SK-N-SH treated with all-trans-retinoic acid at 6 μM for 48 hours (cell line): ENCODE measurements around the gene LY6G5B.

Experiments used
- ATAC-seq: fragments of 200-7000 bp; cut with Tn5 transposase; 3 replicates; pipeline ENCODE4 v1.9.1; 2020; ENCODE audit warnings: mild to moderate bottlenecking, moderate library complexity
- ARNTL ChIP-seq: fragments of 450-650 bp; formaldehyde crosslinking; IDR thresholded peaks from 2 replicates; pipeline ENCODE4 v1.5.0; 2020; ENCODE audit warnings: low read depth, mild to moderate bottlenecking, moderate library complexity, borderline replicate concordance
- CSDC2 ChIP-seq: fragments of 250-450 bp; sonication (Bioruptor Pico); IDR thresholded peaks from 2 replicates; pipeline ENCODE4 v1.5.0; 2020; ENCODE audit warnings: mild to moderate bottlenecking, moderate library complexity
- ESRRG ChIP-seq: fragments of 250-450 bp; sonication (Bioruptor Pico); IDR thresholded peaks from 2 replicates; pipeline ENCODE4 v1.6.1; 2021; ENCODE audit warnings: mild to moderate bottlenecking
- GLIS3 ChIP-seq: fragments of 250-450 bp; sonication (Bioruptor Pico); IDR thresholded peaks from 2 replicates; pipeline ENCODE4 v1.5.0; 2020; ENCODE audit warnings: mild to moderate bottlenecking, moderate library complexity
- ISL1 ChIP-seq: fragments of 250-450 bp; sonication (Bioruptor Pico); IDR thresholded peaks from 2 replicates; pipeline ENCODE4 v2.1.2; 2022; ENCODE audit warnings: mild to moderate bottlenecking, moderate library complexity
- OSR1 ChIP-seq: fragments of 250-450 bp; sonication (Bioruptor Pico); IDR thresholded peaks from 2 replicates; pipeline ENCODE4 v1.8.0; 2022; ENCODE audit warnings: moderate library complexity, mild to moderate bottlenecking, inconsistent platforms
- PPARA ChIP-seq: fragments of 250-450 bp; sonication (Bioruptor Pico); IDR thresholded peaks from 2 replicates; pipeline ENCODE4 v1.5.0; 2020; ENCODE audit warnings: mild to moderate bottlenecking, borderline replicate concordance
- RARB ChIP-seq: fragments of 250-450 bp; sonication (Bioruptor Pico); IDR thresholded peaks from 2 replicates; pipeline ENCODE4 v1.8.0; 2021; ENCODE audit warnings: mild to moderate bottlenecking, moderate library complexity
- SNAI2 ChIP-seq: fragments of 250-450 bp; sonication (Bioruptor Pico); IDR thresholded peaks from 2 replicates; pipeline ENCODE4 v1.5.0; 2020; ENCODE audit warnings: mild to moderate bottlenecking, moderate library complexity
- TCF4 ChIP-seq: fragments of 250-450 bp; sonication (Bioruptor Pico); IDR thresholded peaks from 2 replicates; pipeline ENCODE4 v1.8.0; 2021; ENCODE audit warnings: mild to moderate bottlenecking, moderate library complexity, borderline replicate concordance
- TOX ChIP-seq: fragments of 250-450 bp; sonication (Bioruptor Pico); IDR thresholded peaks from 2 replicates; pipeline ENCODE4 v1.8.0; 2021; ENCODE audit warnings: mild to moderate bottlenecking, moderate library complexity, borderline replicate concordance
- ZC3H10 ChIP-seq: fragments of 250-450 bp; sonication (Bioruptor Pico); IDR thresholded peaks from 2 replicates; pipeline ENCODE4 v1.5.1; 2021; ENCODE audit warnings: mild to moderate bottlenecking, moderate library complexity
- ZFP3 ChIP-seq: fragments of 250-450 bp; sonication (Bioruptor Pico); IDR thresholded peaks from 2 replicates; pipeline ENCODE4 v1.5.0; 2020; ENCODE audit warnings: mild to moderate bottlenecking, moderate library complexity
- ZFP30 ChIP-seq: fragments of 450-650 bp; formaldehyde crosslinking; IDR thresholded peaks from 2 replicates; pipeline ENCODE4 v1.5.0; 2022; ENCODE audit warnings: mild to moderate bottlenecking, moderate library complexity
- ZNF565 ChIP-seq: fragments of 450-650 bp; formaldehyde crosslinking; conservative IDR thresholded peaks from 2 replicates; pipeline ENCODE4 v1.5.0; 2020; ENCODE audit warnings: low read depth, mild to moderate bottlenecking, moderate library complexity
- ZNF8 ChIP-seq: fragments of 450-650 bp; formaldehyde crosslinking; IDR thresholded peaks from 2 replicates; pipeline ENCODE4 v1.5.0; 2020; ENCODE audit warnings: mild to moderate bottlenecking, moderate library complexity
- TF ChIP-seq, protein P1 (sequence below): fragments of 250-450 bp; sonication (Bioruptor Pico); IDR thresholded peaks from 2 replicates; pipeline ENCODE4 v1.5.1; 2020; ENCODE audit warnings: low read depth, mild to moderate bottlenecking, moderate library complexity
- TF ChIP-seq, protein P2 (sequence below): fragments of 250-450 bp; sonication (Bioruptor Pico); IDR thresholded peaks from 2 replicates; pipeline ENCODE4 v1.5.0; 2020; ENCODE audit warnings: mild to moderate bottlenecking, moderate library complexity
- TF ChIP-seq, protein P3 (sequence below): fragments of 250-450 bp; sonication (Bioruptor Pico); IDR thresholded peaks from 2 replicates; pipeline ENCODE4 v1.5.1; 2021; ENCODE audit warnings: mild to moderate bottlenecking, moderate library complexity
- TF ChIP-seq, protein P4 (sequence below): fragments of 250-450 bp; sonication (Bioruptor Pico); IDR thresholded peaks from 2 replicates; pipeline ENCODE4 v1.8.0; 2021; ENCODE audit warnings: low read depth, mild to moderate bottlenecking, moderate library complexity, borderline replicate concordance
- TF ChIP-seq, protein P5 (sequence below): fragments of 250-450 bp; sonication (Bioruptor Pico); IDR thresholded peaks from 2 replicates; pipeline ENCODE4 v1.8.0; 2020; ENCODE audit warnings: mild to moderate bottlenecking, moderate library complexity, borderline replicate concordance

LY6G5B gene

DNA sequence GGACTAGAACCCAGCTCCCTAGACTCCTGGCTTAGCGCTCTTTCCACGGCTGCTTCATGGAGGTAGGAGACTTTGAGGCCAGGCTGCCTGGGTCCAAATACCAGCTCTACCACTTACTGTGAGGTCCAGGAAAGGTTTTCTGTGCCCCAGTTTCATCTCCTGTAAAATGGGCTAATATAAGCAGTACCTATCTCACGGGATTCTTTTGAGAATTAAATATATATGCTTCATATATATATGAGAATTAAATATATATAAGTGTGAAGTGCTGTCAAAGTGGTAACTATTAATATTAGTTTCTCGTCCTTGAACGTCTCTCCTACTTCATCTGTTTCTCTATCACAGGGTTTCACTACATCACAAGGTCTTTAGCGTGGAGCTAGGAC lies 21.3 kb downstream of the LY6G5B start:
- TF ChIP-seq, protein P1, sequence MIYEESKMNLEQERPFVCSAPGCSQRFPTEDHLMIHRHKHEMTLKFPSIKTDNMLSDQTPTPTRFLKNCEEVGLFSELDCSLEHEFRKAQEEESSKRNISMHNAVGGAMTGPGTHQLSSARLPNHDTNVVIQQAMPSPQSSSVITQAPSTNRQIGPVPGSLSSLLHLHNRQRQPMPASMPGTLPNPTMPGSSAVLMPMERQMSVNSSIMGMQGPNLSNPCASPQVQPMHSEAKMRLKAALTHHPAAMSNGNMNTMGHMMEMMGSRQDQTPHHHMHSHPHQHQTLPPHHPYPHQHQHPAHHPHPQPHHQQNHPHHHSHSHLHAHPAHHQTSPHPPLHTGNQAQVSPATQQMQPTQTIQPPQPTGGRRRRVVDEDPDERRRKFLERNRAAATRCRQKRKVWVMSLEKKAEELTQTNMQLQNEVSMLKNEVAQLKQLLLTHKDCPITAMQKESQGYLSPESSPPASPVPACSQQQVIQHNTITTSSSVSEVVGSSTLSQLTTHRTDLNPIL (CRISPR knock-in tag) = no peak
- no peak for TF ChIP-seq ISL1 (CRISPR knock-in tag)
- TF ChIP-seq, protein P2, sequence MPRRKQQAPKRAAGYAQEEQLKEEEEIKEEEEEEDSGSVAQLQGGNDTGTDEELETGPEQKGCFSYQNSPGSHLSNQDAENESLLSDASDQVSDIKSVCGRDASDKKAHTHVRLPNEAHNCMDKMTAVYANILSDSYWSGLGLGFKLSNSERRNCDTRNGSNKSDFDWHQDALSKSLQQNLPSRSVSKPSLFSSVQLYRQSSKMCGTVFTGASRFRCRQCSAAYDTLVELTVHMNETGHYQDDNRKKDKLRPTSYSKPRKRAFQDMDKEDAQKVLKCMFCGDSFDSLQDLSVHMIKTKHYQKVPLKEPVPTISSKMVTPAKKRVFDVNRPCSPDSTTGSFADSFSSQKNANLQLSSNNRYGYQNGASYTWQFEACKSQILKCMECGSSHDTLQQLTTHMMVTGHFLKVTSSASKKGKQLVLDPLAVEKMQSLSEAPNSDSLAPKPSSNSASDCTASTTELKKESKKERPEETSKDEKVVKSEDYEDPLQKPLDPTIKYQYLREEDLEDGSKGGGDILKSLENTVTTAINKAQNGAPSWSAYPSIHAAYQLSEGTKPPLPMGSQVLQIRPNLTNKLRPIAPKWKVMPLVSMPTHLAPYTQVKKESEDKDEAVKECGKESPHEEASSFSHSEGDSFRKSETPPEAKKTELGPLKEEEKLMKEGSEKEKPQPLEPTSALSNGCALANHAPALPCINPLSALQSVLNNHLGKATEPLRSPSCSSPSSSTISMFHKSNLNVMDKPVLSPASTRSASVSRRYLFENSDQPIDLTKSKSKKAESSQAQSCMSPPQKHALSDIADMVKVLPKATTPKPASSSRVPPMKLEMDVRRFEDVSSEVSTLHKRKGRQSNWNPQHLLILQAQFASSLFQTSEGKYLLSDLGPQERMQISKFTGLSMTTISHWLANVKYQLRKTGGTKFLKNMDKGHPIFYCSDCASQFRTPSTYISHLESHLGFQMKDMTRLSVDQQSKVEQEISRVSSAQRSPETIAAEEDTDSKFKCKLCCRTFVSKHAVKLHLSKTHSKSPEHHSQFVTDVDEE (CRISPR knock-in tag) = no peak
- no peak for TF ChIP-seq ESRRG (CRISPR knock-in tag)
- no peak for TF ChIP-seq CSDC2 (CRISPR knock-in tag)
- no peak for TF ChIP-seq ZNF565 (CRISPR knock-in tag)
- no peak for TF ChIP-seq SNAI2
- no peak for TF ChIP-seq TOX (CRISPR knock-in tag)
- TF ChIP-seq, protein P3, sequence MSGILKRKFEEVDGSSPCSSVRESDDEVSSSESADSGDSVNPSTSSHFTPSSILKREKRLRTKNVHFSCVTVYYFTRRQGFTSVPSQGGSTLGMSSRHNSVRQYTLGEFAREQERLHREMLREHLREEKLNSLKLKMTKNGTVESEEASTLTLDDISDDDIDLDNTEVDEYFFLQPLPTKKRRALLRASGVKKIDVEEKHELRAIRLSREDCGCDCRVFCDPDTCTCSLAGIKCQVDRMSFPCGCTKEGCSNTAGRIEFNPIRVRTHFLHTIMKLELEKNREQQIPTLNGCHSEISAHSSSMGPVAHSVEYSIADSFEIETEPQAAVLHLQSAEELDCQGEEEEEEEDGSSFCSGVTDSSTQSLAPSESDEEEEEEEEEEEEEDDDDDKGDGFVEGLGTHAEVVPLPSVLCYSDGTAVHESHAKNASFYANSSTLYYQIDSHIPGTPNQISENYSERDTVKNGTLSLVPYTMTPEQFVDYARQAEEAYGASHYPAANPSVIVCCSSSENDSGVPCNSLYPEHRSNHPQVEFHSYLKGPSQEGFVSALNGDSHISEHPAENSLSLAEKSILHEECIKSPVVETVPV (CRISPR knock-in tag) = no peak
- no peak for TF ChIP-seq TCF4
- no peak for TF ChIP-seq RARB
- TF ChIP-seq GLIS3 (CRISPR knock-in tag) = no peak
- TF ChIP-seq, protein P4, sequence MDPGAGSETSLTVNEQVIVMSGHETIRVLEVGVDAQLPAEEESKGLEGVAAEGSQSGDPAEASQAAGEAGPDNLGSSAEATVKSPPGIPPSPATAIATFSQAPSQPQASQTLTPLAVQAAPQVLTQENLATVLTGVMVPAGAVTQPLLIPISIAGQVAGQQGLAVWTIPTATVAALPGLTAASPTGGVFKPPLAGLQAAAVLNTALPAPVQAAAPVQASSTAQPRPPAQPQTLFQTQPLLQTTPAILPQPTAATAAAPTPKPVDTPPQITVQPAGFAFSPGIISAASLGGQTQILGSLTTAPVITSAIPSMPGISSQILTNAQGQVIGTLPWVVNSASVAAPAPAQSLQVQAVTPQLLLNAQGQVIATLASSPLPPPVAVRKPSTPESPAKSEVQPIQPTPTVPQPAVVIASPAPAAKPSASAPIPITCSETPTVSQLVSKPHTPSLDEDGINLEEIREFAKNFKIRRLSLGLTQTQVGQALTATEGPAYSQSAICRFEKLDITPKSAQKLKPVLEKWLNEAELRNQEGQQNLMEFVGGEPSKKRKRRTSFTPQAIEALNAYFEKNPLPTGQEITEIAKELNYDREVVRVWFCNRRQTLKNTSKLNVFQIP = no peak
- TF ChIP-seq OSR1 = no peak
- TF ChIP-seq ZC3H10 = no peak
- TF ChIP-seq, protein P5, sequence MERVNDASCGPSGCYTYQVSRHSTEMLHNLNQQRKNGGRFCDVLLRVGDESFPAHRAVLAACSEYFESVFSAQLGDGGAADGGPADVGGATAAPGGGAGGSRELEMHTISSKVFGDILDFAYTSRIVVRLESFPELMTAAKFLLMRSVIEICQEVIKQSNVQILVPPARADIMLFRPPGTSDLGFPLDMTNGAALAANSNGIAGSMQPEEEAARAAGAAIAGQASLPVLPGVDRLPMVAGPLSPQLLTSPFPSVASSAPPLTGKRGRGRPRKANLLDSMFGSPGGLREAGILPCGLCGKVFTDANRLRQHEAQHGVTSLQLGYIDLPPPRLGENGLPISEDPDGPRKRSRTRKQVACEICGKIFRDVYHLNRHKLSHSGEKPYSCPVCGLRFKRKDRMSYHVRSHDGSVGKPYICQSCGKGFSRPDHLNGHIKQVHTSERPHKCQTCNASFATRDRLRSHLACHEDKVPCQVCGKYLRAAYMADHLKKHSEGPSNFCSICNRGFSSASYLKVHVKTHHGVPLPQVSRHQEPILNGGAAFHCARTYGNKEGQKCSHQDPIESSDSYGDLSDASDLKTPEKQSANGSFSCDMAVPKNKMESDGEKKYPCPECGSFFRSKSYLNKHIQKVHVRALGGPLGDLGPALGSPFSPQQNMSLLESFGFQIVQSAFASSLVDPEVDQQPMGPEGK (CRISPR knock-in tag) = no peak
- no peak for ATAC-seq

DNA sequence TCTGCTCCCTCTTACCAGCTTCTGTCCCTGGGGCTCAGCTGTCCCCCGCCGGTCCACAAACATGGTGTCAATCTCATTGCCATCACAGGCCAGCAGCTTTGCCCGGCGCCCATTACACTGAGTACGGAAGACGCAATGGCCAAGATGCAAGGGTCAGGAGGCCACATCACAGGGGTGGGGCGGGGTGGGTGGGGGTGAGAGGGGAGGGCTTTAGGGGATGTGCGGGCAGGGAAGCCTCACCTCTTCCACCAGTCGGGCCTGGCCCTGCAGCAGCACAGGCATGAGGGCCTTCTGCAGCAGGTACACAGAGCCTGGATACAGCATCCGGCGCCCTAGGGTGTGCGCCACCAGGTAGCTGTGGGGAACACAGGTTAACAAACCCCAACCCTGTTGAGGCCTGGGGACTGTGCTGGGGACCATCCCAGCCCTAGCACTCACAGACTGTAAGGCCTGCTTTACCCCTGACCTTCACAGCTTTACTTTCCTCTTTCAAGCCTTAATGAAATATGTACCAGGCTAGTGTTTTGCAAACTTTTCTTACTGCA lies 21.9 kb downstream of the LY6G5B start:
- TF ChIP-seq OSR1 = no peak
- no peak for TF ChIP-seq PPARA (CRISPR knock-in tag)
- TF ChIP-seq, protein P3 (CRISPR knock-in tag) = no peak
- no peak for TF ChIP-seq ESRRG (CRISPR knock-in tag)
- no peak for TF ChIP-seq TCF4
- TF ChIP-seq, all 23 proteins: peak for 0

DNA sequence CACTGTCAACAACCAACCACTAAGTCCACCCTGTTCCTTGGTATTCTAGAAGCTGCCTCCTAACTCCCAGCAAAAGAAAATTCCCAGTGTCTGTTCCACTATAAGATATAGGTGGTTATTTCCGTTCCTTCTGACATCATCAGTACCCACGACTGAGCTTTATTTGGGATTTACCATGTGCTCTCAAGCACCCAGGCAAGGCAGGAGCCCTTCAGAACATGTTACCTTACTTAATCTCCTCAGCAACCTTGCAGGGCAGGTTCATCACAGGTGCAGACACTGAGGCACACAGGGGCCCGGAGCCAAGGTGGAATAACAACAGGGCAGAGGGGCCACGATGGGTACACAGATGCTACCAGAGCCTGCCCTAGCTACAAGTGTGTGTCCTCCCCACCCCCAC lies 22.6 kb downstream of the LY6G5B start:
- no peak for TF ChIP-seq TCF4
- TF ChIP-seq, protein P5 (CRISPR knock-in tag) = no peak
- no peak for TF ChIP-seq ZC3H10
- no peak for TF ChIP-seq ARNTL (CRISPR knock-in tag)
- TF ChIP-seq TOX (CRISPR knock-in tag) = no peak
- TF ChIP-seq, protein P1 (CRISPR knock-in tag) = no peak
- TF ChIP-seq ESRRG (CRISPR knock-in tag) = no peak
- TF ChIP-seq ZFP3 (CRISPR knock-in tag) = no peak
- TF ChIP-seq ZNF8 (CRISPR knock-in tag) = no peak
- no peak for TF ChIP-seq ZFP30 (CRISPR knock-in tag)
- TF ChIP-seq ZNF565 (CRISPR knock-in tag) = no peak
- TF ChIP-seq ISL1 (CRISPR knock-in tag) = no peak
- no peak for ATAC-seq

More for the DNA sequence above, 21.9 kb downstream of the LY6G5B start:
- ATAC-seq = no peak
